G401 (cell line): ENCODE data around the gene HMBS. TPM values are rescaled to one million over a fixed set of nuclear protein-coding genes. Genes with fewer than 3 reads are reported as not detected.
"Not testable (repeated sequence)": the region's sequence is repeated elsewhere in the genome, so short reads cannot be mapped to it uniquely, and the experiment has no call there.

Source experiments
- DNase-seq: peaks from one replicate; pipeline ENCODE4 v3.0.0-alpha.2; 2015; ENCODE audit warnings: low spot score
- in situ Hi-C: cut with HindIII; loops from 2 replicates; pipeline ENCODE4 v1.10.0; 2016; ENCODE audit warnings: low sequenced_read_pairs, mixed read lengths
- total RNA-seq: library from RNA; depleted of rRNA; stranded (reverse); fragments of >200 nt; shearing (Covaris generic); gene quantifications from 2 replicates; pipeline ENCODE4 v1.2.3, GENCODE V29; 2014

HMBS gene
- total RNA-seq, 1 experiment from 2014 or later, result 63.6 TPM

DNA sequence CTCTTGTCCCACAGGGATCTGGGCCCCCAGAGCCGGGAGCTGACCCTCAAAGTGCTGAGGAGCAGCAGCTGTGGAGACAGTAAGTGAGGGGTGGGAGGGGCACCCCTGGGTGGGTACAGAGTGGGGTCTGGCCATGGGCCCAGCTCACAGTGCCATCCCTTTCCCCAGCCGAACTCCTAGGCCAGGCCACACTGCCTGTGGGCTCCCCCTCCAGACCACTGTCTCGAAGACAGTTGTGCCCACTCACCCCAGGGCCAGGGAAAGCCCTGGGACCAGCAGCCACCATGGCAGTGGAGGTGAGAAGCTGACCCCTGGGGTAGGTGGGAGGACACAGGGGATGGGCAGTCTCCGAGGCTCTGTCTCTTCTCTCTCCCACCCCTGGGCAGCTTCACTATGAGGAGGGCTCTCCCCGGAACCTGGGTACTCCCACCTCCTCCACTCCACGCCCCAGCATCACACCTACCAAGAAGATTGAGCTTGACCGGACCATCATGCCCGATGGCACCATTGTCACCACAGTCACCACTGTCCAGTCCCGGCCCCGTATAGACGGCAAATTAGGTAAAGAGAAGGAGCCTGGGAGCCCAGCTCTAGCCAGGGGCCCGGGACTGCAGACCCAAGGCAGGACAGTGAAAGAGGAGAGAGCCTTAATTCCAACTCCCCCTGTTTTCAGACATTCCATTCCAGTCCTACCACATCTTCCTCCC is 27.8 kb downstream of the HMBS start:
- in situ Hi-C loops, result loop anchor here (25.0 kb wide), 1 partner anchor 200 kb away; the partner anchor contains the start of gene MCAM
- no peak for DNase-seq

- no peak for DNase-seq
- in situ Hi-C loops, result loop anchor here (25.0 kb wide), 1 partner anchor 199 kb away; the partner anchor contains the start of gene MCAM
These were observed 29.0 kb downstream of the HMBS start for GRCh38 chr11:119113716-119114115.

DNA sequence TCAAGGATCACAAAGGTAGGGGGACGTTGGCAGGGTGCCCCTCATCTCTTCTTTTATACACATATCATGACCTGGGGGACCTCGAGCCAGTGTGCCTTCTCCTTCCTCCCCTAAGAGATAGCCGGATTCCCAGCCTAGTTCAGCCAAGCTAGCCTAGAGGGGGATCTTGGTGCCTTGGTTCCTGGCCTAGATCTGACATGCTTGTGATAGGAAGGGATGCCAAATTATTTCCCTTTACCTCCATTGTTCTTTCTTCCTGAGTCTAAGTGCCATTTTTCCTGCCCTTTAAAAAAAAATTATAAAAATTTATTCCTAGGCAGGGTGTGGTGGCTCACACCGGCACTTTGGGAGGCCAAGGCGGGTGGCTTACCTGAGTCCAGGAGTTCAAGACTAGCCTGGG is 29.7 kb downstream of the HMBS start:
- no peak for DNase-seq
- in situ Hi-C loops, result loop anchor here (25.0 kb wide), 1 partner anchor 198 kb away; the partner anchor contains the start of gene MCAM

GRCh38 chr11:119115484-119116234 is 31.0 kb downstream of the HMBS start:
- in situ Hi-C loops, result loop anchor here (25.0 kb wide), 1 partner anchor 197 kb away; the partner anchor contains the start of gene MCAM
- no peak for DNase-seq

DNA sequence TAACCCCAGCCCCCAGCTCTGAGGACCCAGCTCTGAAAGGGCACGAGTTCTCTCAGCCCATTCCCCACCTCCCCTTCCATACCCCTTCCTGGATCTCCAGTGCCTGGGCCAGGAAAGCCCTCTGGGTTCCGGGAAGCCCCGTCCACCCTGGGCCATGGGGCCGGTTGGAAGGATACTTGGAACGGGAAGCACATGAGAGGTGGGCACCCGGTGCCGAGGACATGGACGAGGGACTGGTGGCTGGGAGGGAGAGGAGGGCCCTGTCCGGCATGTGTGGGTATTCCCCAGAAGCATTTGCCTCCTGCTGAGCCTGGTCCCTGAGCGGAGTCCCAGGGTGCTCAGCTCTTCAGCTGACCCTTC is 31.5 kb downstream of the HMBS start:
- no peak for DNase-seq
- in situ Hi-C loops, result loop anchor here (25.0 kb wide), 1 partner anchor 196 kb away; the partner anchor contains the start of gene MCAM

DNA sequence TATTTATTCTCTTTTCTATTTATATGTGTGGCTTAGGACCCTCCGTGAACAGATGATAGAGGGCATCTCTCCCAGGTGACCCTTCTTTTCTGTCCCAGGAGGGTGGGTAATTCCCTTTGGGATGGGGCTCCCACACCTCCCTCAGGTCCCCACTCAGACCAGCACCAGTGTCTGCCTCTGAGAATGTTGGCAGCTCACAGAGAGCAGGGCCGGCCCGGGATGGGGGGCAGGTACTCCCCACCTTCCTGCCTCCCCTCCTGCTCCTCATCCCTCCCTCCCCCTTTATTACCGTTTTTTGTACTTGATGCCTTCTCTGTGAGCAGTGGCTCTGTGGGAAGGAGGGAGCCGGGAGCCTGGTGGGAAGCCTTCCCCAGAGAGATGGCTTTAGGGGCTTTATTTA is 31.9 kb downstream of the HMBS start:
- in situ Hi-C loops, result loop anchor here (25.0 kb wide), 1 partner anchor 196 kb away; the partner anchor contains the start of gene MCAM
- DNase-seq, result no peak

- in situ Hi-C loops, result loop anchor here (25.0 kb wide), 1 partner anchor 195 kb away; the partner anchor contains the start of gene MCAM
- DNase-seq, result no peak
These were observed 32.5 kb downstream of the HMBS start for GRCh38 chr11:119117004-119117706.

DNA sequence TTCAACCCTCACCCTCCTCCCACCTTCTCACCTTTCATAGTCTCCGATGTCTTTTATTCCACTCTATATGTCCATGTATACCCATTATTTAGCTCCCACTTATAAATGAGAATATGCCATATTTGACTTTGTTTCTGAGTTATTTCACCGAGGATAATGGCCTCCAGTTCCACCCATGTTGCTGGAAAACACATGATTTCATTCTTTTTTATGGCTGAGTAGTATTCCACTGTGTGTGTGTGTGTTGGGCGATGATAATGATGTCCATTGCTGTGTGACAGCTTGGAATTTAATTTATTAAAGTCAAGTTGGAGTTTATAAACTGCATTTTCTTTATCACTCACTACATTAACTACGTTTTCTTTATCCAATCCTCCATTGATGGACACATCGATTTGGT is 33.5 kb downstream of the HMBS start:
- no peak for DNase-seq
- in situ Hi-C loops, result loop anchor here (25.0 kb wide), 1 partner anchor 194 kb away; the partner anchor contains the start of gene MCAM

DNA sequence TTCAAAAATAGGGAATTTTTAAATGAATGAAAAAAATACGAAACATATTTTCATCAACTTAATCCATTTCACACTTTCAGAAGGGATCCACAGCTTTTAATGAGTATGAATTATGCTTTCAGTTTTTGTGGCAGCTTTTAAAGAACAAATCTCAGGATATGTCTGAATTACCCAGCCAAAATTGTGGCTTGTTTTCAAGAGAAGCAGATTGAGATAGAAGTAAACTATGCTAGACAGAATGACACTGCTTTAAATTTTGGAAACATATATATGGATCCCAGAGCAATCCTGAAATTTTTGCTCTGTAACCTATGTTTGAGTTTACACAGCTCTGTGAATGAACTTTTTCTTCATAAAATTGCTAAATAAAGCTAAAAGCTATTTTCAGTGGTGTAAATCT is 34.3 kb downstream of the HMBS start:
- in situ Hi-C loops, result loop anchor here (25.0 kb wide), 1 partner anchor 193 kb away; the partner anchor contains the start of gene MCAM
- no peak for DNase-seq

- DNase-seq, result no peak
- in situ Hi-C loops, result loop anchor here (25.0 kb wide), 1 partner anchor 192 kb away; the partner anchor contains the start of gene MCAM
These were observed 35.9 kb downstream of the HMBS start for GRCh38 chr11:119120639-119121007.

DNA sequence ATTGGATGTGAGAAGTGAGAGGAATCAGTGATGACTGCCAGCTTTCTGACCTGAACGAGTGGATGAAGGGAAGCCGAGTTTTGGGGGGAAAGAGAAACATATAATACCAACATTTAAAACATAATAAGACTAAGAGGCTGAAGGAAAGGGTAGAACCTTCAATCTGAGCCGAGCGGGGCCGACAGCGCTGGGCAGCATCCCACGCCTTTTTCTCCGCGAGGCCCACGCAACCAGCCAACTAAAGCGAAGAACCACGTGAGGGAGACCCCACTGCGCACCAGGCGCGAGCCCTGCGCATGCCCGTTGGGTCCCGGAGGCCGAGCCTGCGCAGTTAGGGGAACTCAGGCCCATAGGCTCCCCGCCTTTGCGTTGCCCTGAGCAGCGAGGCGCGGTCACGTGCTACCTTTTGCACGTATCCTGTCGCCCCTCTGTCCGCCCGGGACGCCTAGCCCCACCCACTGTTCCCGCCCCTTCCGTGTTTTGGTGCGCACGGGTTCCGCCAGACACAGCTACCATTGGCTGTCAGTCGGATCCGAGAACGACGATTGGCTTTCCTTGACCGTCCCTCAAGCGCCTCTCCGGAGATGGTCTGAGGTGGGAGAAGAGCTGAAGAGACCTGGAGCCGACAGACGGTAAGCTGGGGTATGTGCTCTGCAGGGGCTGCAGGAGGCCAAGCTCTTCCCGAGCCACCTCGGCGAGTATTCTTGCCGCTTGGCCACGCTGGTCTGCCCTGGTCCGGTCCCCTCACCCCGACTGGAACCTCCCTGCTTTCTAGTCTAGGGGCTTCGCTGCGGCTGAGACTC is 36.5 kb downstream of the HMBS start, which contains the start of gene HINFP:
HINFP (plus strand) TSS at position 573 of the 803 bp plus-strand sequence. CDS start 5,365 bp downstream, outside the sequence.
- in situ Hi-C loops, result loop anchor here (25.0 kb wide), 1 partner anchor 191 kb away; the partner anchor contains the start of gene MCAM
- peak; percentile 100 for DNase-seq

- no peak for DNase-seq
- in situ Hi-C loops, result loop anchor here (25.0 kb wide), 1 partner anchor 191 kb away; the partner anchor contains the start of gene MCAM
These were observed 37.1 kb downstream of the HMBS start for GRCh38 chr11:119121811-119122124.

GRCh38 chr11:119125821-119126220 is 41.1 kb downstream of the HMBS start:
- in situ Hi-C loops, result no loop called here
- DNase-seq, result no peak

- no peak for DNase-seq
- in situ Hi-C loops, result no loop called here
These were observed 42.1 kb downstream of the HMBS start for GRCh38 chr11:119126675-119127268.

DNA sequence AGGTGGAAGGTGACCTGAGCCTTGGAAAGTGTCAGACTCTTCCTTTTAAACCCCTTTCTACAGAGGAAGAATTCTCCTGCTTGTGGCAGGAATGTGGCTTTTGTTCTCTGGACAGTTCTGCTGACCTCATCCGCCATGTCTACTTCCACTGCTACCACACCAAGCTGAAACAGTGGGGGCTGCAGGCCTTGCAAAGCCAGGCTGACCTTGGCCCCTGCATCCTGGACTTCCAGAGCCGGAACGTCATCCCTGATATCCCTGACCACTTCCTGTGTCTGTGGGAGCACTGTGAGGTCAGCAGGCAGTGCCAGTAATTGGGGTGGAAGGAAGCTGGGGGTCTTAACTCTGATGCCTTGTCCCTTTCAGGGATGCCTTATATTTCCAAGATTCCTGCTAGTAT is 46.0 kb downstream of the HMBS start:
- in situ Hi-C loops, result no loop called here
- DNase-seq, result no peak

- peak; percentile 41 for DNase-seq
- in situ Hi-C loops, result no loop called here
These were observed 49.8 kb downstream of the HMBS start for GRCh38 chr11:119134389-119134978.

DNA sequence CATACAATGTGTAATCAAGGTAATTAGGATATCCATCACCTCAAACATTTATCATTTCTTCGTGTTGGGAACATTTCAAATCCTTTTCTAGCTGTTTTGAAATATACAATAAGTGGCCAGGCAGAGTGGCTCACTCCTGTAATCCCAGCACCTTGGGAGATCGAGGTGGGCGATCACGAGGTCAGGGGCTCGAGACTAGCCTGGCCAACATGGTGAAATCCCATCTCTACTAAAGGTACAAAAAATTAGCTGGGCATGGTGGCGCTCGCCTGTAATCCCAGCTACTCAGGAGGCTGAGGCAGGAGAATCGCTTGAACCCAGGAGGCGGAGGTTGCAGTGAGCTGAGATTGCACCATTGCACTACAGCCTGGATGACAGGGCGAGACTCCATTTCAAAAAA is 54.6 kb downstream of the HMBS start:
- DNase-seq, in situ Hi-C loops: not testable (repeated sequence)
